ENCODE data around the gene NHLRC1. TPM values are rescaled to one million over a fixed set of nuclear protein-coding genes. Genes with fewer than 3 reads are reported as not detected.

NHLRC1 gene
- total and polyA plus RNA-seq, 2 of the 13 experiments (the other 11 are each of a cell fraction or from before 2014, with no cell fraction given): 0.04 to 0.11 TPM

DNA sequence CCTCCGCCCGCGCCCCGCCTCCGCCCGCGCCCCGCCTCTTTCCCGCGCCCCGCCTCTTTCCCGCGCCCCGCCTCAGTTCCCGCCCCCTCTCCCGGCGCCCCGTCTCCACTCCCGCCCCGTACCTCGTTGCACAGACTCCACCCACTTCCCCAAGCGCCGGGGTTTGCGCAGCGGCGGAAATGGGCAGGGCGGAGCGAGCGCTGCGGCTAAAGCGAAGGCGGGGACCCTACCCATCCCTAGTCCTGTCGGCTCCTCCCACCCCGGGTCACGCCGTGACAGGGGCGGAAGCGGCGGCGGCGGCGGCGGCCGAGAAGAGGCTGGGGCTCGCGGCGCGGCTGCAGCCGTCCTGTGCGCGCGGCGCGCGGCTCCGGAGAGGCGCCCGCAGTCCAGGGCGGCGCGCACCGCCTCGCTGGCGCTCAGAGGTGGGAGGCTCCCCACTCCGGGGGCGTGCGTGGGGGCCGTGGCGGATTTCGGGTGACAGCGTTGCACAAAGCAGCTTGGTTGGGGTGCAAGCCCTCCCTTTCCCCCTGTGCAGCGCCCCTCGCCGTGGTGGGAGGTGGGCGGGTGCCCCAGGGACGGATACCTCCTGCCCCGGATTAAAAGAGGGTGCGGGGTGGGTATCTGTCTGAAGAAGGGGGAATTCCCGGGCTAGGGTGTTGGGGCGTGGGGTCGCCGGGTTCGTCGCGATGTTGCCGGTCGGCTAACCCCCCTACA is 32.8 kb upstream of the NHLRC1 start, which contains the start of gene KDM1B (continued):
- TF ChIP-seq, protein P1, sequence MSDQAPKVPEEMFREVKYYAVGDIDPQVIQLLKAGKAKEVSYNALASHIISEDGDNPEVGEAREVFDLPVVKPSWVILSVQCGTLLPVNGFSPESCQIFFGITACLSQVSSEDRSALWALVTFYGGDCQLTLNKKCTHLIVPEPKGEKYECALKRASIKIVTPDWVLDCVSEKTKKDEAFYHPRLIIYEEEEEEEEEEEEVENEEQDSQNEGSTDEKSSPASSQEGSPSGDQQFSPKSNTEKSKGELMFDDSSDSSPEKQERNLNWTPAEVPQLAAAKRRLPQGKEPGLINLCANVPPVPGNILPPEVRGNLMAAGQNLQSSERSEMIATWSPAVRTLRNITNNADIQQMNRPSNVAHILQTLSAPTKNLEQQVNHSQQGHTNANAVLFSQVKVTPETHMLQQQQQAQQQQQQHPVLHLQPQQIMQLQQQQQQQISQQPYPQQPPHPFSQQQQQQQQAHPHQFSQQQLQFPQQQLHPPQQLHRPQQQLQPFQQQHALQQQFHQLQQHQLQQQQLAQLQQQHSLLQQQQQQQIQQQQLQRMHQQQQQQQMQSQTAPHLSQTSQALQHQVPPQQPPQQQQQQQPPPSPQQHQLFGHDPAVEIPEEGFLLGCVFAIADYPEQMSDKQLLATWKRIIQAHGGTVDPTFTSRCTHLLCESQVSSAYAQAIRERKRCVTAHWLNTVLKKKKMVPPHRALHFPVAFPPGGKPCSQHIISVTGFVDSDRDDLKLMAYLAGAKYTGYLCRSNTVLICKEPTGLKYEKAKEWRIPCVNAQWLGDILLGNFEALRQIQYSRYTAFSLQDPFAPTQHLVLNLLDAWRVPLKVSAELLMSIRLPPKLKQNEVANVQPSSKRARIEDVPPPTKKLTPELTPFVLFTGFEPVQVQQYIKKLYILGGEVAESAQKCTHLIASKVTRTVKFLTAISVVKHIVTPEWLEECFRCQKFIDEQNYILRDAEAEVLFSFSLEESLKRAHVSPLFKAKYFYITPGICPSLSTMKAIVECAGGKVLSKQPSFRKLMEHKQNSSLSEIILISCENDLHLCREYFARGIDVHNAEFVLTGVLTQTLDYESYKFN (CRISPR knock-in tag; conservative IDR thresholded peaks at IDR 0.05): peak; percentile 41; the same call in 1 of the 2 replicates
- TF ChIP-seq PATZ1 (CRISPR knock-in tag; IDR thresholded peaks at IDR 0.05) (peak; percentile 25; the same call in 1 of the 2 replicates), ZNF431 (CRISPR knock-in tag; IDR thresholded peaks at IDR 0.05; ENCODE audit: borderline replicate concordance, low read depth) (no peak; the same call in 1 of the 2 replicates), TCF12 (IDR thresholded peaks at IDR 0.05) (no peak), TCF12 (CRISPR knock-in tag; IDR thresholded peaks at IDR 0.05) (no peak), ZNF737 (CRISPR knock-in tag; IDR thresholded peaks at IDR 0.05; ENCODE audit: borderline replicate concordance) (no peak), ZBTB8A (CRISPR knock-in tag; IDR thresholded peaks at IDR 0.05; ENCODE audit: borderline replicate concordance, low read depth) (no peak)
- TF ChIP-seq, protein P2, sequence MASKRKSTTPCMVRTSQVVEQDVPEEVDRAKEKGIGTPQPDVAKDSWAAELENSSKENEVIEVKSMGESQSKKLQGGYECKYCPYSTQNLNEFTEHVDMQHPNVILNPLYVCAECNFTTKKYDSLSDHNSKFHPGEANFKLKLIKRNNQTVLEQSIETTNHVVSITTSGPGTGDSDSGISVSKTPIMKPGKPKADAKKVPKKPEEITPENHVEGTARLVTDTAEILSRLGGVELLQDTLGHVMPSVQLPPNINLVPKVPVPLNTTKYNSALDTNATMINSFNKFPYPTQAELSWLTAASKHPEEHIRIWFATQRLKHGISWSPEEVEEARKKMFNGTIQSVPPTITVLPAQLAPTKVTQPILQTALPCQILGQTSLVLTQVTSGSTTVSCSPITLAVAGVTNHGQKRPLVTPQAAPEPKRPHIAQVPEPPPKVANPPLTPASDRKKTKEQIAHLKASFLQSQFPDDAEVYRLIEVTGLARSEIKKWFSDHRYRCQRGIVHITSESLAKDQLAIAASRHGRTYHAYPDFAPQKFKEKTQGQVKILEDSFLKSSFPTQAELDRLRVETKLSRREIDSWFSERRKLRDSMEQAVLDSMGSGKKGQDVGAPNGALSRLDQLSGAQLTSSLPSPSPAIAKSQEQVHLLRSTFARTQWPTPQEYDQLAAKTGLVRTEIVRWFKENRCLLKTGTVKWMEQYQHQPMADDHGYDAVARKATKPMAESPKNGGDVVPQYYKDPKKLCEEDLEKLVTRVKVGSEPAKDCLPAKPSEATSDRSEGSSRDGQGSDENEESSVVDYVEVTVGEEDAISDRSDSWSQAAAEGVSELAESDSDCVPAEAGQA (IDR thresholded peaks at IDR 0.05; ENCODE audit: low read depth): no peak; the same call in 1 of the 2 replicates
- TF ChIP-seq, protein P2 (CRISPR knock-in tag; IDR thresholded peaks at IDR 0.05; ENCODE audit: borderline replicate concordance): no peak; the same call in 1 of the 2 replicates
- TF ChIP-seq, protein P3, sequence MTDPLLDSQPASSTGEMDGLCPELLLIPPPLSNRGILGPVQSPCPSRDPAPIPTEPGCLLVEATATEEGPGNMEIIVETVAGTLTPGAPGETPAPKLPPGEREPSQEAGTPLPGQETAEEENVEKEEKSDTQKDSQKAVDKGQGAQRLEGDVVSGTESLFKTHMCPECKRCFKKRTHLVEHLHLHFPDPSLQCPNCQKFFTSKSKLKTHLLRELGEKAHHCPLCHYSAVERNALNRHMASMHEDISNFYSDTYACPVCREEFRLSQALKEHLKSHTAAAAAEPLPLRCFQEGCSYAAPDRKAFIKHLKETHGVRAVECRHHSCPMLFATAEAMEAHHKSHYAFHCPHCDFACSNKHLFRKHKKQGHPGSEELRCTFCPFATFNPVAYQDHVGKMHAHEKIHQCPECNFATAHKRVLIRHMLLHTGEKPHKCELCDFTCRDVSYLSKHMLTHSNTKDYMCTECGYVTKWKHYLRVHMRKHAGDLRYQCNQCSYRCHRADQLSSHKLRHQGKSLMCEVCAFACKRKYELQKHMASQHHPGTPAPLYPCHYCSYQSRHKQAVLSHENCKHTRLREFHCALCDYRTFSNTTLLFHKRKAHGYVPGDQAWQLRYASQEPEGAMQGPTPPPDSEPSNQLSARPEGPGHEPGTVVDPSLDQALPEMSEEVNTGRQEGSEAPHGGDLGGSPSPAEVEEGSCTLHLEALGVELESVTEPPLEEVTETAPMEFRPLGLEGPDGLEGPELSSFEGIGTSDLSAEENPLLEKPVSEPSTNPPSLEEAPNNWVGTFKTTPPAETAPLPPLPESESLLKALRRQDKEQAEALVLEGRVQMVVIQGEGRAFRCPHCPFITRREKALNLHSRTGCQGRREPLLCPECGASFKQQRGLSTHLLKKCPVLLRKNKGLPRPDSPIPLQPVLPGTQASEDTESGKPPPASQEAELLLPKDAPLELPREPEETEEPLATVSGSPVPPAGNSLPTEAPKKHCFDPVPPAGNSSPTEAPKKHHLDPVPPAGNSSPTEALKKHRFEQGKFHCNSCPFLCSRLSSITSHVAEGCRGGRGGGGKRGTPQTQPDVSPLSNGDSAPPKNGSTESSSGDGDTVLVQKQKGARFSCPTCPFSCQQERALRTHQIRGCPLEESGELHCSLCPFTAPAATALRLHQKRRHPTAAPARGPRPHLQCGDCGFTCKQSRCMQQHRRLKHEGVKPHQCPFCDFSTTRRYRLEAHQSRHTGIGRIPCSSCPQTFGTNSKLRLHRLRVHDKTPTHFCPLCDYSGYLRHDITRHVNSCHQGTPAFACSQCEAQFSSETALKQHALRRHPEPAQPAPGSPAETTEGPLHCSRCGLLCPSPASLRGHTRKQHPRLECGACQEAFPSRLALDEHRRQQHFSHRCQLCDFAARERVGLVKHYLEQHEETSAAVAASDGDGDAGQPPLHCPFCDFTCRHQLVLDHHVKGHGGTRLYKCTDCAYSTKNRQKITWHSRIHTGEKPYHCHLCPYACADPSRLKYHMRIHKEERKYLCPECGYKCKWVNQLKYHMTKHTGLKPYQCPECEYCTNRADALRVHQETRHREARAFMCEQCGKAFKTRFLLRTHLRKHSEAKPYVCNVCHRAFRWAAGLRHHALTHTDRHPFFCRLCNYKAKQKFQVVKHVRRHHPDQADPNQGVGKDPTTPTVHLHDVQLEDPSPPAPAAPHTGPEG (CRISPR knock-in tag; IDR thresholded peaks at IDR 0.05): peak; percentile 74; the same call in 1 of the 2 replicates
